Stimulated activated CD4-positive, alpha-beta T cell treated with anti-CD3 and anti-CD28 coated beads, Interleukin-12 subunit alpha, Interleukin-12 subunit beta, amount 100 ng/mL, for 24 hours (primary cell): ENCODE measurements around the gene RFESD.
A peak's percentile ranks its signal among the peaks of the same experiment; 100 is the strongest.
"Not testable (repeated sequence)": the region's sequence is repeated elsewhere in the genome, so short reads cannot be mapped to it uniquely, and the experiment has no call there.

Experiments used
- DNase-seq, 2 experiments: peaks; one replicate each; pipeline ENCODE4 v3.0.0-alpha.2; 2020; ENCODE audit warnings: low read depth in 2 of 2

The RFESD gene

DNA sequence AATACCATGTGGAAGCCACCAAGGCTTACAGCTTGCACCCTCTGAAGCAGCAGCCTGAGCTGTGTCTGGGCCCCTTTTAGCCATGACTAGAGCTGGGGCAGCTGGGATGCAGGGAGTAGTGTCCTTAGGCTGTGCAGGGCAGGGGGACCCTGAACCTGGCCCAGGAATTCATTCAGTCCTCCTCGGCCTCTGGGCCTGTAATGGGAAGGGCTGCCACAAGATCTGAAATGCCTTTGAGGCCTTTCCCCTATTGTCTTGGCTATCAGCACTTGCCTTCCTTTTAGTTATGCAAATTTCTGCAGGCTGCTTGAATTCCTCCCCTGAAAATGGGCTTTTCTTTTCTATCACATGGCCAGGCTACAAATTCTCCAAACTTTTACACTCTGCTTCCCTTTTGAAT, 17.6 kb upstream of the RFESD start:
- DNase-seq: no peak

DNA sequence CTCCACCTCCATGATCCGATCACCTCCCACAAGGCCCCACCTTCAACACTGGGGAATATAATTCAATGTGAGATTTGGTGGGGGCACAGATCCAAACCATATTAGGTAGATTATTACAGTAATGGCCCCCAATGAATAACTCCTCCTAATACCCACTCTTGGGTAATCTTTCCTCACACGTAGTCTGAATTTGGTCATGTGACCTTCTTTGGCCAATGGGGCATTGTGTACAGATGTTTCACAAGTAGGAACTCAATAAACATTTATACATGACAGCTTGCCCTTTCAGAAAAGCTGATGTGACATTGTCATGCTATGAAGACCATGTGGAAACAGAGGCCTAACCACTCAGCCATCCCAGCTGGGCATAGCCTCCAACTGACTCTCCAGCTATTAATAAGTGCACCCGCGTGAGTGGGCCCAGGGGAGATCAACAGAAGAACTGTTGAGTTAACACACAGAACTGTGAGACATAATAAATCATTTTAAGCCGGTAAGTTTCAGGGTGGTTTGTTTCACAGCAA, 16.1 kb upstream of the RFESD start:
- no peak for DNase-seq

DNA sequence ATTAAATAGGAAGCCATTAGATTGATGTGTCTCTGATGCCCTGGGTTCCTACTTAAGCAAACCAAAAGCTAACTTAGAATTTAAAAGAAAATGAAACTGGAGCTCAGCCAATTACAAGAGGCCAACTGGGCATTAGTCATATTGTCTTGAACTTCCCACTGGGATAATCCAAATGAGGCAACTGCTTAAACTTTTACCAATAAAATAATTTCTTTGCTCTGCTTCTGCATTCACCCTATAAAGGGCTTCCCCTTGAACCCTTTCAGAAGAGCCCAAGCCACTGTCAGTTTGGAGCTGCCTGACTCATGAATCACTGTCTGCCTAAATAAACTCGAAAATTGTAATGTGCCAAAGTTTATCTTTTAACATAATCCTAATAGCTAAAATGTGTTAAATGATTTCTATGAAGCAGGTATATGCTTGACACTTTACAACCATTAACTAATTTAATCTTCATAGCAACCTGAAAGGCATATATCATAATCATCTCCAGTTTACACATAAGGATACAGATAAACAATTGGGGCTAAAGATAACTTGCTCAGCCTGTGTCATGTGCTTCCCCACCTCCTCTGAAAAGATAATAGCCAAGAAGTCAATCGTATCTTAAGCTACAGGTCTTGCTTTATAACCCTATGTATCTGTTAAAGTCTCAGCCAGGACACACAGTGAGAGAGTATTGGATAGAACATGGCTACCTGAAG, 15.2 kb upstream of the RFESD start:
- DNase-seq: no peak

DNA sequence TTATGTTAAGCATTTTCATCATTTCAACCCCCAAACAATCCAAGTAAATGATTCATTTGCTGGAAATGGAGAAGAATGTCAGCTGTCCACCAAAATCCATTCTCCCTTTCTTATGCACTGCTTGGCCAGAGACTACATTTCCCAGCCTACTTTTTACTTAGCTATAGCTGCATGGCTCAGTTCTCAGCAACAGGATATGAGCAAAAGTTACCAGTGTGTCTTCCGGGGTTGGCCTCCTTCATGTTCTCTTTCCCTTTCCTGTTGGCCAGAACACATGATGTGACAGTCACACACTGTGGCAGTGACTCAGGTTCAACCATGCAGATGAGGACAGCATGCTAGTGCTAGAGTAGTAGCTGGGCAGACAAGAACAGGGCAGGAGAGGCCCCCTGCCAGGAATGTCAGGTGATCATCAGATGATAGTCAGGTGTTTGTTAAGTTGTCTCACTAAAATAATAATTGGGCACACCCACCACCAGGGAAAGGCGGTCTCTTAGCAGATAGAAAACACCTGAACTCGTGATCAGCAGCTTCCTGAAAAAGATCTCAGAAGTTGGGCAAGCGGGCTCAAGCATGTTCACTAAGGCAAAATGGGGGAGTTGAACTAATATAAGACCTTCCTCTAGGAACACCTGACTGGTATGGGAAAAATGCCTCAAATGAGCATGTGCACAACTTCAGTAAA, 14.4 kb upstream of the RFESD start:
- DNase-seq: peak; percentile 48 to 56

DNA sequence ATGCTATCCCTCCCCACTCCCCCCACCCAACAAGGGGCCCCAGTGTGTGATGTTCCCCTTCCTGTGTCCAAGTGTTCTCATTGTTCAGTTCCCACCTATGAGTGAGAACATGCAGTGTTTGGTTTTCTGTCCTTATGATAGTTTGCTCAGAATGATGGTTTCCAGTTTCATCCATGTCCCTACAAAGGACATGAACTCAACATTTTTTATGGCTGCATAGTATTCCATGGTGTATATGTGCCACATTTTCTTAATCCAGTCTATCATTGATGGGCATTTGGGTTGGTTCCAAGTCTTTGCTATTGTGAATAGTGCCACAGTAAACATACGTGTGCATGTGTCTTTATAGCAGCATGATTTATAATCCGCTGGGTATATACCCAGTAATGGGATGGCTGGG, 13.6 kb upstream of the RFESD start:
- DNase-seq: not testable (repeated sequence)

DNA sequence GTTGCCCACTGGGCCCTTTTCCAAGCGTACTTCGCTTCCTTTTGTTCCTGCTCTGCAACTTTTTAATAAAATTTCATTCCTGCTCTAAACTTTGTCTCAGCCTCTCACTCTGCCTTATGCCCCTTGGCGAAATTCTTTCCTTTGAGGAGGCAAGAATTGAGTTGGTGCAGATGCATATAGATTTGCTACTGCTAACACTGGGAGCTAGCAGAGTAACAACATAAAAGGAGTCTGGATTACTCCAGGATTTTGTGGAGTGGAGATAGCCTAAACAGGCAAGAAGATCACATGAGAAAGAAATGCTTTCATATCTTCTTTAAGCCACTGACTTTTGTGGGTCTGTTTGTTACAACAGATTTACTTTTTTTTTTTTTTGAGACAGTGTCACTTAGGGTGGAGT, 12.9 kb upstream of the RFESD start:
- DNase-seq: no peak

DNA sequence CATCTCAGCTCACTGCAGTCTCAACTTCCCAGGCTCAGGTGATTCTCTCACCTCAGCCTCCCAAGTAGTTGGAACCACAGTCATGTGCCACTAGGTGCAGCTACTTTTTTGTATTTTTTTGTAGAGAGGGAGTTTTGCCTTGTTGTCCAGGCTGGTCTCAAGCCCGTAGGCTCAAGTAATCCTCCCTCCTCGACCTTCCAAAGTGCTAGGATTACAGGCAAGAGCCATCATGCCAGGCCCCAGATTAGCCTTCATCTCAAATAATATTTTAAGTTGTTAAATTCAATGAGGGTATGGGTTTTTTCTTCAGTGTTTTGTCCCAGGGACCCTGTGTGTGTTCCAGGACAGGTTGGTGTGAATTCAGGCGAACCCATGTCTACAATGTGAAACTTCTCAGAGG, 12.5 kb upstream of the RFESD start:
- DNase-seq: no peak

DNA sequence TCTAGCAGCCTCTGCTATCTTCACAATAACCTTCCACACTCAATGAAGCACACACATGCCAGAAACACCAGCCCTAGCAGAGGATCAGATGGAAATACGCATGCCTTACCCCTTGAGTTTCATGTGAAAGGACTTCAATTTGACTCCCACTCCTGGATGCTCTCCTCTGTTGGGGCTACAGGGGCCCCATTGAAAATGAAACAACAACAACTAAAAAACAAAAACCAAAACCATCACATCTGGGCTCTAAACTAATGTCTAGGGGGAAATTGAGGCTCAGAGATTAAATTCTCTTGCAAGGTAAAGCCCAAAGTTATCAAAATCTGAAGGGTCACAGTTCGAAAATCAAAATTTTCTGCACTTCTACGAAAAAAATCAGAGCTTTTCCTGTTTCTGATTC, 7.9 kb upstream of the RFESD start:
- DNase-seq: no peak

DNA sequence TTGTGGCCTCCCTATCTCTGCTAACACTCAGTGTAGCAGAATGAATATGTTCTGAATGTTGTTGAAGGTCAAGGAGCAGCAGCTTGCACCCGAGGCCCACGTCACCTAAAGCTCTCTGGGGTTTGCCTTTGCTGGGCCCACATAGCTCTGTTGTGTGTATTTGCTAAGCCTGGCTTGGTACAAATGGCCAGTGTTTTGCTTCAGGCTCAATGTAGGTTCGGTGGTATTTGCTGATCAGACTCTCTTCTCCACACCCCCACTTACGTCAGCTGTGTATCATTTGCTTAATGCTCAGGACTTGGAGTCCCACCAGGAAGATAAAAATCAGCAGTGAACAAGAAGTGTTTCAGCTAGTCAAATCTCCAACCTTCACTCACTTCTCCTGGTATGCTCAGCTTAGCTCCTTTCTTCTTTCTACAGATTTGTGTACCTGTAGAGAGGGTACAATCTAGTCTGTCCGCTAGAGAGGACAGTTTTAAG, 4.8 kb upstream of the RFESD start:
- DNase-seq: no peak

DNA sequence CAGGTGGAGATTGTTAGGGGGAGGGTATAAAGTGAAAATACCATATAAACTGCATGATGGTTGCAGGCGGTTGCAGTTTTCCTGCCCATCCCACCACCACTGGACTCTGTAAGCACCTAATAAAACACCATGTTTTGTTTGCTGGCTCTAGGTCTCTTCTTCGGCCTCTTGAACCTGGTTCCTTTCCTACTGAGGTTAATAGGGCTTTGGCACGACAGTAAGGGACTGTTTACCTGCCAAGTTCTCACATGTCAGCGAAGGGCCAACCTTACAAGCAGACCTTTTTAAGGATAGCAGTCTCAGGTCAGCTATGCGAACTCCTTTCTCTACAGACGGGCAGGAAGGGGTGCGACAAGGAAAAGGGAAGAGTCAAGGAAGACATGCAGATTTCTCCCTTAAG, 3.4 kb upstream of the RFESD start:
- no peak for DNase-seq

DNA sequence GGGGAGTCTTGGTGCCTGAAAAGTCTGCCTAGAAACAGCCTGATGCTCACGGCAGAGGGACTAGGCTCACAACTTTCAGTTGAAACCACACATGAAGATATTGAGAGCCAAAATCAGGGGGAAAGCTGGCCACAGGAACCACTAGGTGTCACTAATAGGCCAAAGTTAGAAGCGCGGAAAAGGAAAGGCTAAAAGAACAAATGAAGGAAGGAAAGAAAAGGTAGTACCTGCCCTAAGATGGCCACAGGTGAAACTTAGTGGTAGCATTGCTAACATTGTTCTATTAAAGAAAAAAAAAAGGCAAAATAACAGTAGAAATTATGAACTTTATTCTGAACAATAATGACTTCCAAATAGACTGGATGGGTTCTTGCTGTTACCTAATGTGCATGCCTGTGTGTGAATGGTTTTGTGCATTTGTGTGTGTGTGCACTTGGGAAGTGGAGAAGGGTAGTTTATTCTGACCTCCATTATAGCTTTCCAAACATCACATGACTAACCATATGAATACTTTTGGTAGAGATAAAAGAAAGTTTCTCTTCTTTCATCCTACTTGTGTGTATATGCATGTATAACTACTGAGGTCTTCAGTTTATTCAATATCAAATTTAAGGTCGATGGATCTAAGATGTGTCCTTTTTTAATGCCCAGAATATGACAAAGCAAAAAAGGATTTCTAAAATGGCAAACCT, 2.1 kb upstream of the RFESD start:
- peak in 1 of 2 experiments; percentile 26 for DNase-seq

DNA sequence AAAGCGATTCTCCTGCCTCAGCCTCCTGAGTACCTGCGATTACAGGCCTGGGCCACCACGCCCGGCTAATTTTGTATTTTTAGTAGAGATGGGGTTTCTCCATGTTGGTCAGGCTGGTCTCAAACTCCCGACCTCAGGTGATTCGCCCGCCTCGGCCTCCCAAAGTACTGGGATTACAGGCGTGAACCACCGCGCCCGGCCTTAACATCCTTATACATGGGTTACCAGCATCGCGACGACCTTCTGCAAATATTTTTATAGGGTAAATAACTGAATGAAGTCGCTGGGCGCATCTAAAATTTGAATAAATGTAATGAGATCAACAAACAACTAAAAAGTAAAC, 380 bp upstream of the RFESD start:
- not testable (repeated sequence) for DNase-seq

DNA sequence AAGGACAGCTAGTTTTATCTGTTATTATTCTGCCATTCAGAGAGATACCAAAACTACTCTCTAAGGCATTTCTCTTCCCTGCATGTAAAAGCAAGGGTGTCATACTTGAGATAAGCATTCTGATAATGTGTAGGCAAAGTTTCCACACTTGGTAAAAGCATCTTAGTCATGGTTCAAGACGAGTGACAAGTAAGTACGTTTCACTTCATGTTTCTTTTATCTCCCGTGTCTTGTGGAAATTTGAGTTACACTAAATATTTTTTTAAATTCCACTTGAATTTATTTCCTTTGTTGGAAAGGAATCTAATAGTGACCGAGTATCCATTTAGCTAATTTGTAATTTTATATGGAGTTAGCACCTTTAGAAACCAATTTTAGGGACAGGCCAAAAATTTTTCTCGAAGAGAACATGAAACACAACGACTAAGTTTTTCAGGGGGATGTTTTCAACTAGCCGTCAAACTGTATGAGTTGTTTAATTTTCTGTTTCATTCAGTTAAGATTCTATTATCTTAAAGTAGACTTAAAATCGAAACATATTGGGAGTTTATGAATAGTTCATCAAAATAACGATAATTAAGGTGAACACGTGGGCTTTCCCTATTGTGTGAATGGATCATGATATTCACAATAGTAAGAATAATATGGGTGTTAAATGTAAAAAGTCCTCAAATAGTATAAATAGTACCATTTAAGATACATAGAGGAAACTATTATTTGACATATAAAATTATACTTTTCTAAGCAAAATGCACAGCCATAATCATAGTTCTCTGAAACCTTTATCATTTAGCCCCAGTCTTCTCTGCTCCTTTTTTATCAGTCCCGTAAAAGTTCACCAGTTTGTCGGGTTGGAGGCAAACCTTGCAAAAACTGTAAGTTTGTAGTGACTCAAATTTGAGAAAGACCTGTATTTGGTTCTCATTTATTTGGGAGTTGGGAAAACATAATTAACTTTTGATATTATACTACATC, 1.6 kb downstream of the RFESD start:
- DNase-seq: no peak

DNA sequence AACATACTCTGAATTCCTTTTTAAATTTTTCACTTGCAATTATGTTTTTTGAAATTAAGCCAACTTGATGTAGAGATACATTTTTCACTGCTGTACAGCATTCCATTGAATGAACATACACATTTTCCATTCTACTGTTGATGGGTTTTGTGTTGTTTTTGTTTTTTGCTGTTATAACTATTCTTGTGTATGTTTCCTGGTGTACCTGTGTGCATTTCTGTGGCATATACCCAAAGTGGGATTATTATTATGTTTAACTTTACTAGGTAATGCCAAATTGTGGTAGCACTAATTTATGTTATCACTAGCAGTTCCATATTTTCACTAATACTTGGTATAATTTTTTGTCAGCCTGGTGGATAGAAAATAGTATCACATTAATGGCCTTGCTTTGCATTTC, 2.7 kb downstream of the RFESD start:
- DNase-seq: no peak

DNA sequence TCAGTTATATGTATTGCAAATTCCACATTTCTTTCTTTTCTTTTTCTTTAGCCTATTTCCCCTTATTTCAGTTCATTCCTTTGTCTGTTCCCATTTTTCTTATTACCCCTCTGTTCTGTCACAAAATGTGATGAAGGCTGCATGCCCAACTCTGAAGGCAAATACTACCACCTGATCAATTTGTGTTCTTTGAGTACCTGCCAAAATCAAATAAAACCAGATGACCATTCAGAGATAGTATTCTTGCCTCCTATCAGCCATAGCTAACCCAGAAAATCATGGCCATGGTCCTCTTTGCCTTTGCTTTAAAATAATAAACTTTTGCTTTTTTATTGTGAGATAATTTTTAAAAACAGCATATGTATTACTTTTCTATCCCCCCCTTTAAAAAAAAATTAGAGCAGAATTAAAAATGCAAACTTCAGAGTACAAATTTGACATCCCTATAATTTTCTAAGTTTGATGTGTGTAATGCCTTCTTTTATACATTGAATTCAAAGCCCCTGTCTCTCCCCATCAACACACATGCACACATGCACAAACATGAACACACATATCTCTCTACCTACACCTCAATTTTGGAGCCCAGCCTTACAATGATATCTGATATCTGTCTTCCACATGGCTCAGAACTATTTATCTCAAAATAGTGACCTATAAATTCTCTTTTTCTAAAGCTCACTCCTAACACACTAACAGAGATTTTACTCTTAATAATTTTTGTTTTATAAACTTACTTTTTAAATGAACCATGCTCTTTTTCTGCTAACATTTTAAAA, 3.5 kb downstream of the RFESD start:
- no peak for DNase-seq

DNA sequence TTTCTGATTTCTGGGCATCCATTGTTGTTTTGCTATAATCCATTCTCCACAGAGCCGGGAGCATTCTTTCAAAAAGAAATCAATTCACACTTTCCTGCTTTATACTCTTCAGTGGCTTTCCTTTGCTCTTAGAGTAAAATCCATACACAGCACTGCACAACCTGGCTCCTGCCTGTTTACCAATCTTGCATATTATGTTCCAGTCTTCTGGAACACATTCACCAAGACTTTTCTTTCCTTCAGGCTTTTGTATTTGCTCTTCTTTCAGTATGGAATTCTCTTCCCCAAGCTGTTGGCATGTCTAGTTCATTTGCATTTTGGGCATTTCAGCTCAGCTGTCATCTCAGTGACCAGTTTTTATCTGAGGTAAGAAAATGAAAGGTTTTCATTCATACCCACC, 6.3 kb downstream of the RFESD start:
- DNase-seq: no peak

DNA sequence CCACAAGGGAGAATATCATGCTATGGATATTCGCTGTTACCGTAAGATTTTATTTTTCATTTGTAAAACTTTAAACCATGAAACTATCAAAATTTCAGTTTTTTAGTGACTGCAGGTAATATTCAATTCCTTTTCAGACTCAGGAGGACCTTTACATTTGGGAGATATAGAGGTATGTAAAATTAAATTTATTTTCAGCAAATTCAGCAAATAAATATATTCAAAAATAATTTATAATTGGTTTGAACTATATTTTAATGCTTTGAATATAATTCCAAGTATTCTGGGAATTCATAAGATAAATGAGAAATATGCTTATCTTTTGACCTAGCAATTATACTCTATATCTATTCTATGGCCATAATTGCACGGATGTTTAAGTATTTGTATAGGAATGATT, 7.6 kb downstream of the RFESD start:
- DNase-seq: no peak

DNA sequence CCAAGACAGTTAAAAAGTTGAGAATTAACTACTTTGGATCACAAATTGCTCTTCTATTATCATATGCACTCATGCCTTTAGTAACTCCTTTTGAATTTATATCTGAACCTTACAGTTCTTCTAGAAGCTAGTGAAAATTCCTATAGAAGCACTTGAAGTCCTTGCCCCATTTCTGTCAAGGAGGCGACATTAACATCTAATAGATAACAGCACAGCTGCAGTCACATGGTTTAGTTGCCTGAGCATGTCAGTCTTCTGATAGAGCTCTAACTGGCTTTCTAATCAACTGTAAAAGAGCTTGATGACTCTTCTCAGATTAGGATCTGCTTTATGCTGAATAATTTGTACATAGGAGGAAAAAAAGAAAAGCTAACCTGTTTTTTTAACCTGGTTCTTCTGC, 9.0 kb downstream of the RFESD start:
- DNase-seq: no peak

DNA sequence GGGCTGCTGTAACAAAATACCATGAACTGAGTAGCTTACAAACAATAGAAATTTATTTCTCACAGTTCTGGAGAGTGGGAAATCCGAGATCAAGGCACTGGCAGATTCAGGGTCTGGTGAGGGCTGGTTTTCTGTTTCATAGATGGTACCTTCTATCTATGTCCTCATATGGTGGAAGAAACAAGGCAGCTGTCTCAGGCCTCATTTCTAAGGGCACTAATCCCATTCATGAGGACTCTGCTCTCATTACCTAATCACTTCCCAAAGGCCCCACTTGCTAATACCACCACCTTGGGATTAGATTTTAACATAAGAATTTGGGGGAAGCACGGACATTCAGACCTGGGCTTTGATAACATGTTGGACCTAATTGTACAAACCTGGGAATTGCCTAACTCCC, 13.5 kb downstream of the RFESD start:
- no peak for DNase-seq

DNA sequence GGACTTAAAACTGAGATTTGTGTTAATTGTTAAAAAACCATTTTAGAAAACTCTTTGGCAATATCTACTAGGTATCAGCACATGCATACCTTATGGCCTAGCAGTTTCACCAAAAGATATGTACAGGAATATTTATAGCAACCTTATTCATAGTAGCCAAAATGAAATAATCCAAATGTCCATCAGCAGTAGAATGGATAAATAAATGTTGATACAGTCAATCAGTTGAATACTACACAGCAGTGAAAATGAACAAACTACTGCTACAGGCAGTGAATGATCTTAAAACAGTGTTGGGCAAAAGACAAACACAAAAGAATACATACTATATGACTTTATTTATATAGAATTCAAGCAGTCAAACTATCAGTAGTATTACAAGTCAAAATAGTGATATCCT, 16.4 kb downstream of the RFESD start:
- DNase-seq: no peak
